ENCODE data around the gene ACRV1.

DNA sequence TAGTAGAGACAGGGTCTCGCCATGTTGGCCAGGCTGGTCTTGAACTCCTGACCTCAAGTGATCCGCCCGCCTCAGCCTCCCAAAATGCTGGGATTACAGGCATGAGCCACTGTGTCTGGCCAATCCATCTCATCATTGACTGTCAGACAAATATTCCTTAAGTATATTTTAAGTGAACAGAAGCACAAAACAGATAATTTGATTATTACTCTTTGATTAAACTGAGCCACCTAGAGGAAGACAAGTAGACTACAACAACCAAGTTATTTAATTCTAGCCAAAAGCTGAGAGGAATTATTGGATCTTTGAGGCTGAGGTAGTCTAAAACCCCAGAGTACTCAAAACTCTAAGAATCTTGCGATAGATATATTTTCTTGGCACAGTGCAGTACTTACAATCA is 1.2 kb downstream of the ACRV1 start:
- TF ChIP-seq, protein P1, sequence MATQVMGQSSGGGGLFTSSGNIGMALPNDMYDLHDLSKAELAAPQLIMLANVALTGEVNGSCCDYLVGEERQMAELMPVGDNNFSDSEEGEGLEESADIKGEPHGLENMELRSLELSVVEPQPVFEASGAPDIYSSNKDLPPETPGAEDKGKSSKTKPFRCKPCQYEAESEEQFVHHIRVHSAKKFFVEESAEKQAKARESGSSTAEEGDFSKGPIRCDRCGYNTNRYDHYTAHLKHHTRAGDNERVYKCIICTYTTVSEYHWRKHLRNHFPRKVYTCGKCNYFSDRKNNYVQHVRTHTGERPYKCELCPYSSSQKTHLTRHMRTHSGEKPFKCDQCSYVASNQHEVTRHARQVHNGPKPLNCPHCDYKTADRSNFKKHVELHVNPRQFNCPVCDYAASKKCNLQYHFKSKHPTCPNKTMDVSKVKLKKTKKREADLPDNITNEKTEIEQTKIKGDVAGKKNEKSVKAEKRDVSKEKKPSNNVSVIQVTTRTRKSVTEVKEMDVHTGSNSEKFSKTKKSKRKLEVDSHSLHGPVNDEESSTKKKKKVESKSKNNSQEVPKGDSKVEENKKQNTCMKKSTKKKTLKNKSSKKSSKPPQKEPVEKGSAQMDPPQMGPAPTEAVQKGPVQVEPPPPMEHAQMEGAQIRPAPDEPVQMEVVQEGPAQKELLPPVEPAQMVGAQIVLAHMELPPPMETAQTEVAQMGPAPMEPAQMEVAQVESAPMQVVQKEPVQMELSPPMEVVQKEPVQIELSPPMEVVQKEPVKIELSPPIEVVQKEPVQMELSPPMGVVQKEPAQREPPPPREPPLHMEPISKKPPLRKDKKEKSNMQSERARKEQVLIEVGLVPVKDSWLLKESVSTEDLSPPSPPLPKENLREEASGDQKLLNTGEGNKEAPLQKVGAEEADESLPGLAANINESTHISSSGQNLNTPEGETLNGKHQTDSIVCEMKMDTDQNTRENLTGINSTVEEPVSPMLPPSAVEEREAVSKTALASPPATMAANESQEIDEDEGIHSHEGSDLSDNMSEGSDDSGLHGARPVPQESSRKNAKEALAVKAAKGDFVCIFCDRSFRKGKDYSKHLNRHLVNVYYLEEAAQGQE (IDR thresholded peaks at IDR 0.05; ENCODE audit: unreplicated experiment), result no peak
- TF ChIP-seq, protein P2, sequence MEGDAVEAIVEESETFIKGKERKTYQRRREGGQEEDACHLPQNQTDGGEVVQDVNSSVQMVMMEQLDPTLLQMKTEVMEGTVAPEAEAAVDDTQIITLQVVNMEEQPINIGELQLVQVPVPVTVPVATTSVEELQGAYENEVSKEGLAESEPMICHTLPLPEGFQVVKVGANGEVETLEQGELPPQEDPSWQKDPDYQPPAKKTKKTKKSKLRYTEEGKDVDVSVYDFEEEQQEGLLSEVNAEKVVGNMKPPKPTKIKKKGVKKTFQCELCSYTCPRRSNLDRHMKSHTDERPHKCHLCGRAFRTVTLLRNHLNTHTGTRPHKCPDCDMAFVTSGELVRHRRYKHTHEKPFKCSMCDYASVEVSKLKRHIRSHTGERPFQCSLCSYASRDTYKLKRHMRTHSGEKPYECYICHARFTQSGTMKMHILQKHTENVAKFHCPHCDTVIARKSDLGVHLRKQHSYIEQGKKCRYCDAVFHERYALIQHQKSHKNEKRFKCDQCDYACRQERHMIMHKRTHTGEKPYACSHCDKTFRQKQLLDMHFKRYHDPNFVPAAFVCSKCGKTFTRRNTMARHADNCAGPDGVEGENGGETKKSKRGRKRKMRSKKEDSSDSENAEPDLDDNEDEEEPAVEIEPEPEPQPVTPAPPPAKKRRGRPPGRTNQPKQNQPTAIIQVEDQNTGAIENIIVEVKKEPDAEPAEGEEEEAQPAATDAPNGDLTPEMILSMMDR (conservative IDR thresholded peaks at IDR 0.05; ENCODE audit: low read depth in 2 of 2), result peak in 1 of 2 experiments; percentile 62; a peak in 3 of 4 replicates
- TF ChIP-seq POLR2AphosphoS5 (IDR thresholded peaks at IDR 0.05; ENCODE audit: low read depth), result no peak
- no peak for TF ChIP-seq EZH2phosphoT487 (IDR thresholded peaks at IDR 0.05; ENCODE audit: unreplicated experiment)
- no peak for TF ChIP-seq EZH2 (IDR thresholded peaks at IDR 0.05; ENCODE audit: low read depth, unreplicated experiment)
- no peak for TF ChIP-seq JUNB (IDR thresholded peaks at IDR 0.05; ENCODE audit: unreplicated experiment)
- no peak for TF ChIP-seq NANOG (IDR thresholded peaks at IDR 0.05; ENCODE audit: borderline replicate concordance)
- no peak for TF ChIP-seq ZNF114 (CRISPR knock-in tag; IDR thresholded peaks at IDR 0.05)
- no peak for TF ChIP-seq ZNF331 (CRISPR knock-in tag; IDR thresholded peaks at IDR 0.05; ENCODE audit: low read depth)
- TF ChIP-seq CREB1 (CRISPR knock-in tag; IDR thresholded peaks at IDR 0.05; ENCODE audit: low read depth), result no peak
- no peak for TF ChIP-seq STAT1 (IDR thresholded peaks at IDR 0.05; ENCODE audit: unreplicated experiment)
- TF ChIP-seq, protein P3, sequence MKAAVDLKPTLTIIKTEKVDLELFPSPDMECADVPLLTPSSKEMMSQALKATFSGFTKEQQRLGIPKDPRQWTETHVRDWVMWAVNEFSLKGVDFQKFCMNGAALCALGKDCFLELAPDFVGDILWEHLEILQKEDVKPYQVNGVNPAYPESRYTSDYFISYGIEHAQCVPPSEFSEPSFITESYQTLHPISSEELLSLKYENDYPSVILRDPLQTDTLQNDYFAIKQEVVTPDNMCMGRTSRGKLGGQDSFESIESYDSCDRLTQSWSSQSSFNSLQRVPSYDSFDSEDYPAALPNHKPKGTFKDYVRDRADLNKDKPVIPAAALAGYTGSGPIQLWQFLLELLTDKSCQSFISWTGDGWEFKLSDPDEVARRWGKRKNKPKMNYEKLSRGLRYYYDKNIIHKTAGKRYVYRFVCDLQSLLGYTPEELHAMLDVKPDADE (IDR thresholded peaks at IDR 0.05), result no peak
